Lung (tissue), 12 donors: ENCODE measurements around the gene XIRP2. TPM values are rescaled to one million over a fixed set of nuclear protein-coding genes. Genes with fewer than 3 reads are reported as not detected.

Experiments
- ATAC-seq: fragments of 200-7000 bp; cut with Tn5 transposase; one replicate; pipeline ENCODE4 v1.9.1; 2020; ENCODE audit warnings: moderate number of reproducible peaks; ENCODE audit not compliant: insufficient read depth, low FRiP score
- DNase-seq, 3 donors: peaks; one replicate each; pipeline ENCODE4 v3.0.0-alpha.2; 2013 to 2017
- H3K27ac ChIP-seq, 2 donors: one replicate each; pipeline ENCODE4 v1.5.1; 2013; ENCODE audit warnings: mild to moderate bottlenecking in 2 of 2, moderate library complexity in 2 of 2, control low read depth in 1 of 2, inconsistent platforms in 1 of 2, low read depth in 1 of 2, low read length in 1 of 2
- H3K27me3 ChIP-seq, 3 donors: one replicate each; pipeline ENCODE4 v1.5.1; 2013; ENCODE audit warnings: low read length in 2 of 3; ENCODE audit not compliant: control insufficient read depth in 3 of 3, insufficient read depth in 3 of 3
- H3K36me3 ChIP-seq, 4 donors: one replicate each; pipeline ENCODE4 v1.5.1; 2013; ENCODE audit warnings: low read length in 4 of 4, mild to moderate bottlenecking in 1 of 4, moderate library complexity in 1 of 4; ENCODE audit not compliant: control insufficient read depth in 4 of 4, insufficient read depth in 4 of 4
- H3K4me1 ChIP-seq, 5 donors: one replicate each; pipeline ENCODE4 v1.5.1; 2013; ENCODE audit warnings: low read length in 5 of 5, mild to moderate bottlenecking in 2 of 5, moderate library complexity in 1 of 5; ENCODE audit not compliant: control insufficient read depth in 5 of 5, insufficient read depth in 5 of 5
- H3K4me3 ChIP-seq: one replicate; pipeline ENCODE4 v1.5.1; 2013; ENCODE audit warnings: mild to moderate bottlenecking, control low read depth, moderate library complexity
- H3K9ac ChIP-seq, 2 donors: one replicate each; pipeline ENCODE4 v1.5.1; 2013; ENCODE audit warnings: low read length in 2 of 2, control low read depth in 1 of 2; ENCODE audit not compliant: insufficient read depth in 1 of 2
- H3K9me3 ChIP-seq, 4 donors: one replicate each; pipeline ENCODE4 v1.5.1; 2013; ENCODE audit warnings: low read length in 3 of 4, mild to moderate bottlenecking in 1 of 4, moderate library complexity in 1 of 4; ENCODE audit not compliant: control insufficient read depth in 4 of 4, insufficient read depth in 3 of 4
- WGBS, 2 donors: extraction: QIAGEN DNeasy Blood & Tissue Kit; methylation state at CpG; one replicate each; pipeline ENCODE4 v1.1.7; 2013; 5-methylcytosine and 5-hydroxymethylcytosine counted together
- polyA plus RNA-seq, 2 donors: library from polyadenylated mRNA; stranded (reverse); fragments of 200-250 nt; gene quantifications; one replicate each; pipeline ENCODE4 v1.2.1, GENCODE V29; 2013
- total RNA-seq, 2 donors: library from RNA; depleted of rRNA in 1 of 2; stranded (reverse); fragments of >200 nt in 1 of 2; gene quantifications; one replicate each; pipeline ENCODE4 v1.2.1, GENCODE V29; 2014 to 2021
- TF ChIP-seq, protein P1 (sequence below): IDR thresholded peaks from 2 replicates; pipeline ENCODE4 v1.5.1; 2012; ENCODE audit warnings: mild to moderate bottlenecking; ENCODE audit errors: control extremely low read depth, extremely low read depth
- donor health status: control.
- donor health status: control.
- donor health status: Bipolar disorder and iron deficiency.
- donor health status: healthy.
- donor health status: DM: yes; HTN: yes; CAD: no.

Gene XIRP2
- total and polyA plus RNA-seq, 4 donors, result 0.11 to 0.46 (median 0.14) TPM; not detected in 1

DNA sequence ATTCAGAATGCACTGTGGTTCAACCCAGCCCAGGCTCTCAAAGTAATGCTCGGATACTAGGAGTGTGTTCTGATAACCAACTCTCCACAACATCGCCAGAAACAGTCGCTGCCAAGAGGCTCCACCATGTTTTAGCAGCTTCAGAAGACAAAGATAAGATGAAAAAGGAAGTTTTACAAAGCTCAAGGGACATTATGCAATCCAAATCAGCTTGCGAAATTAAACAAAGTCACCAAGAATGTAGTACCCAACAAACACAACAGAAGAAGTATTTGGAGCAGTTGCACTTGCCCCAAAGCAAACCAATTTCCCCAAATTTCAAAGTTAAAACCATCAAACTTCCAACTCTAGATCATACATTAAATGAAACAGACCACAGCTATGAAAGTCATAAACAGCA is 360.9 kb downstream of the XIRP2 start:
- Histone ChIP-seq H3K9ac (no peak overlapping the region), H3K9me3 (no peaks in the 10 kb centered on the region), H3K36me3 (peaks cover 0 to 10% (median 0%) of the 10 kb centered on the region in 4 donors), H3K27ac (no peak overlapping the region), H3K4me1 (no peaks in the 10 kb centered on the region), H3K27me3 (no peaks in the 10 kb centered on the region), H3K4me3 (no peak overlapping the region)
- no peak for ATAC-seq
- TF ChIP-seq, protein P1, sequence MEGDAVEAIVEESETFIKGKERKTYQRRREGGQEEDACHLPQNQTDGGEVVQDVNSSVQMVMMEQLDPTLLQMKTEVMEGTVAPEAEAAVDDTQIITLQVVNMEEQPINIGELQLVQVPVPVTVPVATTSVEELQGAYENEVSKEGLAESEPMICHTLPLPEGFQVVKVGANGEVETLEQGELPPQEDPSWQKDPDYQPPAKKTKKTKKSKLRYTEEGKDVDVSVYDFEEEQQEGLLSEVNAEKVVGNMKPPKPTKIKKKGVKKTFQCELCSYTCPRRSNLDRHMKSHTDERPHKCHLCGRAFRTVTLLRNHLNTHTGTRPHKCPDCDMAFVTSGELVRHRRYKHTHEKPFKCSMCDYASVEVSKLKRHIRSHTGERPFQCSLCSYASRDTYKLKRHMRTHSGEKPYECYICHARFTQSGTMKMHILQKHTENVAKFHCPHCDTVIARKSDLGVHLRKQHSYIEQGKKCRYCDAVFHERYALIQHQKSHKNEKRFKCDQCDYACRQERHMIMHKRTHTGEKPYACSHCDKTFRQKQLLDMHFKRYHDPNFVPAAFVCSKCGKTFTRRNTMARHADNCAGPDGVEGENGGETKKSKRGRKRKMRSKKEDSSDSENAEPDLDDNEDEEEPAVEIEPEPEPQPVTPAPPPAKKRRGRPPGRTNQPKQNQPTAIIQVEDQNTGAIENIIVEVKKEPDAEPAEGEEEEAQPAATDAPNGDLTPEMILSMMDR, result no peak
- DNase-seq, result no peak
- 77 to 80% methylated on average over 4 of the region's 4 CpGs for WGBS, 2 donors

DNA sequence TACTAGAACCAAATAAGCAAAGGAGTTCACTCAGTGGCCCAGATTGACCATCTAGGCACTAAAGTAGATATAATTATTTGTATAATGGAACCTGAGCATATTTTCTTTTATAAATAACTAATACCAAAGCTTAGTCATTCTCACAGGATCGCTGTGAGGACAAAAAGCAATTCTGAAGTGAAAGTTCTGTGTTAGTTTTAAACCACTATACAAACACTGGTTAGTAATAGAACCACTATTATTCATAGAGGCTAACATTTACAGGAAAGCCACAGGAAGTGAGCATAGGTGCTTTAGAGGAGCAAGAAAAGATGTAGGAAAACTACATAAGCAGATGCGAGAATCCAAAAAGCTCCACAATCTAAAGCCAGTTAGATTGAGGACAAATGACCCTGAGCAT is 364.7 kb downstream of the XIRP2 start:
- Histone ChIP-seq H3K27ac (no peak overlapping the region), H3K4me3 (no peak overlapping the region), H3K36me3 (peaks cover 0 to 13% (median 0%) of the 10 kb centered on the region in 4 donors), H3K9ac (no peak overlapping the region), H3K9me3 (no peaks in the 10 kb centered on the region), H3K27me3 (no peaks in the 10 kb centered on the region), H3K4me1 (no peaks in the 10 kb centered on the region)
- TF ChIP-seq, protein P1, result no peak
- WGBS, 2 donors, result 50 to 56% methylated on average over 2 of the region's 2 CpGs
- peak in 2 of 3 donors; percentile 2 for DNase-seq
- peak; percentile 53 for ATAC-seq

DNA sequence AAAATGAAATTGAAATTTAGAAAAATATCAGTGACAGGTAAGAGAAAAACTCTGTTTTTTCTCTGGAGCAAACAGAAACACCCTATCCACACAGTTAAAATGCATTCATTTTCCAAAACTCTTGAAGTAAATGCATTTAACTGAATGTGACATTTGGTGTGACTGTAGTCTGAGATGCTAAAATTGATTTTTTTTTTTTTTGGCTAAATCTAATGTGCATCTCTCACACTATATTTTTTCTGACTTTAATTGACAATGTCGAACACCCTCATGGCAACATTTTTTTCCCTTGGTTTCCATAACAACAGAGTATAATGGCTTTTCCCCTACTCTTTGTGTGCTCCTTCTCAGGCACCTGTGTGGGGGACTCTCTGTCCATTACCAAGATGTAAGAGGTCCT is 366.4 kb downstream of the XIRP2 start:
- Histone ChIP-seq H3K27ac (no peak overlapping the region), H3K4me1 (no peaks in the 10 kb centered on the region), H3K4me3 (no peak overlapping the region), H3K36me3 (peaks cover 0 to 9% (median 0%) of the 10 kb centered on the region in 4 donors), H3K9me3 (no peaks in the 10 kb centered on the region), H3K9ac (no peak overlapping the region), H3K27me3 (no peaks in the 10 kb centered on the region)
- WGBS, 2 donors, result 86 to 89% methylated on average over 1 of the region's 1 CpG
- no peak for ATAC-seq
- TF ChIP-seq, protein P1, result no peak
- no peak for DNase-seq

DNA sequence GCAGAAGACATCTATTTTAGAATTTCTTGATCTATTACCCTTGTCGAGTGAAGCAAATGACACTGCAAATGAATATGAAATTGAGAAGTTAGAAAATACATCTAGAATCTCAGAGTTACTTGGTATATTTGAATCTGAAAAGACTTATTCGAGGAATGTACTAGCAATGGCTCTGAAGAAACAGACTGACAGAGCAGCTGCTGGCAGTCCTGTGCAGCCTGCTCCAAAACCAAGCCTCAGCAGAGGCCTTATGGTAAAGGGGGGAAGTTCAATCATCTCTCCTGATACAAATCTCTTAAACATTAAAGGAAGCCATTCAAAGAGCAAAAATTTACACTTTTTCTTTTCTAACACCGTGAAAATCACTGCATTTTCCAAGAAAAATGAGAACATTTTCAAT is 370.4 kb downstream of the XIRP2 start:
- no peak for ATAC-seq
- 76 to 80% methylated on average over 3 of the region's 3 CpGs for WGBS, 2 donors
- H3K4me1 ChIP-seq, result no peaks in the 10 kb centered on the region
- TF ChIP-seq, protein P1, result no peak
- no peak overlapping the region for H3K4me3 ChIP-seq
- H3K36me3 ChIP-seq, result peaks cover 0 to 4% (median 0%) of the 10 kb centered on the region in 4 donors
- H3K27ac ChIP-seq, result no peak overlapping the region
- H3K27me3 ChIP-seq, result no peaks in the 10 kb centered on the region
- H3K9ac ChIP-seq, result no peak overlapping the region
- H3K9me3 ChIP-seq, result no peaks in the 10 kb centered on the region
- no peak for DNase-seq
